GM12878 (cell line): Measurements from ENCODE around the gene MAP3K5. TPM values are rescaled to one million over a fixed set of nuclear protein-coding genes. Genes with fewer than 3 reads are reported as not detected.

Experiments
- ATAC-seq: fragments of 200-7000 bp; cut with Tn5 transposase; 3 replicates; pipeline ENCODE4 v1.9.1; 2020; ENCODE audit warnings: mild to moderate bottlenecking, moderate library complexity
- BruUV-seq: library from RNA; stranded (reverse); fragments of 400-500 nt; replicated peaks from 2 replicates; lab custom pipeline; 2021; lab: Mats Ljungman, UMichigan
- CTCF ChIA-PET: fragments of 300-600 bp; sonication (Branson Sonifier 250); formaldehyde crosslinking; extraction: SDS; loops from one replicate; lab custom pipeline; 2021; ENCODE audit warnings: inconsistent platforms; lab: Yijun Ruan, JAX
- POLR2A ChIA-PET: fragments of 350-600 bp; formaldehyde crosslinking; extraction: SDS; loops from one replicate; lab custom pipeline; 2021; ENCODE audit warnings: inconsistent platforms; lab: Charles Lee
- RAD21 ChIA-PET: fragments of 300-600 bp; sonication (Branson Sonifier 250); formaldehyde crosslinking; loops from one replicate; lab custom pipeline; 2023; ENCODE audit warnings: antibody characterized with exemption; ENCODE audit not compliant: unreplicated experiment; lab: Charles Lee
- SMC1A ChIA-PET: fragments of 300-600 bp; sonication (Branson Sonifier 250); formaldehyde crosslinking; loops from one replicate; lab custom pipeline; 2023; ENCODE audit not compliant: unreplicated experiment, uncharacterized antibody; lab: Charles Lee
- DNase-seq: peaks from one replicate; pipeline ENCODE4 v3.0.0-alpha.2; 2011; ENCODE audit warnings: low read depth, low spot score
- FAIRE-seq: peaks from 3 replicates; lab custom pipeline; 2011; peaks lifted over from hg19 to GRCh38; lab: Jason Lieb, UNC
- H2AFZ ChIP-seq: 2 replicates; pipeline ENCODE4 v1.6.0; 2011; ENCODE audit warnings: low read depth, low read length, control low read depth; ENCODE audit not compliant: control insufficient read depth
- H3K27ac ChIP-seq: 2 replicates; pipeline ENCODE4 v1.5.1; 2011; ENCODE audit warnings: control low read depth; ENCODE audit not compliant: control insufficient read depth, insufficient read depth
- H3K27me3 ChIP-seq, 2 experiments: replicated peaks in 1 of 2; 2 replicates each; pipeline versions ENCODE4 v1.6.0 to v1.6.1; 2011; ENCODE audit warnings: low read length in 1 of 2; ENCODE audit not compliant: control insufficient read depth in 2 of 2, insufficient read depth in 2 of 2
- H3K36me3 ChIP-seq, 2 experiments: 2 replicates each; pipeline ENCODE4 v1.5.1; 2011; ENCODE audit warnings: low read length in 1 of 2; ENCODE audit not compliant: control insufficient read depth in 2 of 2, insufficient read depth in 2 of 2
- H3K4me1 ChIP-seq: 2 replicates; pipeline ENCODE4 v1.6.1; 2011; ENCODE audit warnings: mild to moderate bottlenecking, low read length, moderate library complexity, mixed read lengths; ENCODE audit not compliant: control insufficient read depth, insufficient read depth
- H3K4me2 ChIP-seq: 2 replicates; pipeline ENCODE4 v1.6.0; 2011; ENCODE audit warnings: control low read depth; ENCODE audit not compliant: control insufficient read depth, insufficient read depth
- H3K4me3 ChIP-seq: fragments of 200-600 bp; sonication (generic); 2 replicates; pipeline ENCODE4 v1.5.1; 2016
- H3K79me2 ChIP-seq: 2 replicates; pipeline ENCODE4 v1.6.0; 2011; ENCODE audit warnings: low read length; ENCODE audit not compliant: control insufficient read depth, insufficient read depth
- H3K9ac ChIP-seq: 2 replicates; pipeline ENCODE4 v1.8.0; 2011; ENCODE audit warnings: low read length, control low read depth, mixed read lengths; ENCODE audit not compliant: control insufficient read depth, insufficient read depth
- H3K9me3 ChIP-seq: replicated peaks from 3 replicates; pipeline ENCODE4 v1.5.1; 2011; ENCODE audit warnings: mild to moderate bottlenecking, low read length; ENCODE audit not compliant: control insufficient read depth, insufficient read depth
- H4K20me1 ChIP-seq: 2 replicates; pipeline ENCODE4 v1.6.0; 2011; ENCODE audit not compliant: control insufficient read depth, insufficient read depth
- CREB1 ChIP-seq: IDR thresholded peaks from 2 replicates; pipeline ENCODE4 v1.6.1; 2012; ENCODE audit warnings: low read depth, mild to moderate bottlenecking, inconsistent platforms
- EED ChIP-seq: sonication (generic); IDR thresholded peaks from 2 replicates; pipeline ENCODE4 v1.6.1; 2016; ENCODE audit warnings: antibody characterized with exemption, low read depth
- ETV6 ChIP-seq, 2 experiments: fragments of 450-650 bp in 1 of 2; IDR thresholded peaks in 1 of 2; conservative IDR thresholded peaks in 1 of 2; 2 replicates each; pipeline ENCODE4 v1.6.1; 2014; ENCODE audit warnings: antibody characterized with exemption in 1 of 2, borderline replicate concordance in 1 of 2, low read depth in 1 of 2, mild to moderate bottlenecking in 1 of 2, moderate library complexity in 1 of 2
- IRF4 ChIP-seq: IDR thresholded peaks from 2 replicates; pipeline ENCODE4 v1.6.1; 2011; ENCODE audit warnings: low read depth, low read length
- NFYA ChIP-seq: IDR thresholded peaks from 2 replicates; pipeline ENCODE4 v1.6.1; 2011; ENCODE audit warnings: low read depth, mild to moderate bottlenecking, low read length, improper control_type of control experiment, borderline replicate concordance
- NFYB ChIP-seq: IDR thresholded peaks from 2 replicates; pipeline ENCODE4 v1.6.1; 2011; ENCODE audit warnings: low read depth, mild to moderate bottlenecking, low read length, improper control_type of control experiment, moderate library complexity; ENCODE audit not compliant: insufficient read depth
- RAD51 ChIP-seq: fragments of 450-650 bp; IDR thresholded peaks from 2 replicates; pipeline ENCODE4 v1.6.1; 2016; ENCODE audit warnings: moderate library complexity, mild to moderate bottlenecking, inconsistent platforms
- RBBP5 ChIP-seq: fragments of 200-600 bp; sonication (generic); conservative IDR thresholded peaks from 2 replicates; pipeline ENCODE4 v1.6.1; 2016
- SIN3A ChIP-seq: IDR thresholded peaks from 2 replicates; pipeline ENCODE4 v1.6.1; 2012; ENCODE audit warnings: low read depth, low read length, improper control_type of control experiment
- in situ Hi-C: fragments of 300-500 bp; cut with MboI; formaldehyde crosslinking; loops from 9 replicates; pipeline ENCODE4 v1.14.3; 2018; ENCODE audit warnings: mixed read lengths
- intact Hi-C: fragments of 100-400 bp; cut with micrococcal nuclease; formaldehyde crosslinking; loops from one replicate; pipeline ENCODE4 v1.14.2; 2022; ENCODE audit not compliant: unreplicated experiment
- polyA plus RNA-seq, 11 experiments: library from polyadenylated mRNA; depleted of rRNA in 4 of 11; unstranded in 6 of 11; stranded (reverse) in 5 of 11; fragments of >200 nt; fragmentation: Nextera tagmentation in 4 of 11; fragmentation: Illumina TruSeq in 1 of 11; extraction: Ambion mirVana in 4 of 11; extraction: Trizol in 1 of 11; gene quantifications; 1 replicate in 1 of 11; 2 replicates in 10 of 11; pipeline versions ENCODE4 v1.2.1 to v1.2.3, GENCODE V29; 2011 to 2016; ENCODE audit warnings: inconsistent platforms in 2 of 11, missing spikeins in 2 of 11, low read depth in 1 of 11
- total RNA-seq, 4 experiments: library from RNA; depleted of rRNA in 3 of 4; stranded (reverse); fragments of >200 nt in 3 of 4; fragmentation: Illumina TruSeq in 1 of 4; extraction: Trizol in 1 of 4; gene quantifications; 2 replicates each; pipeline versions ENCODE4 v1.2.1 to v1.2.3, GENCODE V29; 2013 to 2021
- TF ChIP-seq, protein P1 (sequence below): fragments of 450-650 bp; IDR thresholded peaks from 2 replicates; pipeline ENCODE4 v1.6.1; 2017; ENCODE audit warnings: mild to moderate bottlenecking, low read depth, inconsistent platforms; ENCODE audit not compliant: poor library complexity, severe bottlenecking
- TF ChIP-seq, protein P2 (sequence below): IDR thresholded peaks from 2 replicates; pipeline ENCODE4 v1.6.1; 2012; ENCODE audit warnings: low read depth, low read length, improper control_type of control experiment

Gene MAP3K5
- total and polyA plus RNA-seq, 10 of the 15 experiments (the other 5 are each of a cell fraction or from before 2014, with no cell fraction given) = 5.4 to 34.3 (median 26.4) TPM

DNA sequence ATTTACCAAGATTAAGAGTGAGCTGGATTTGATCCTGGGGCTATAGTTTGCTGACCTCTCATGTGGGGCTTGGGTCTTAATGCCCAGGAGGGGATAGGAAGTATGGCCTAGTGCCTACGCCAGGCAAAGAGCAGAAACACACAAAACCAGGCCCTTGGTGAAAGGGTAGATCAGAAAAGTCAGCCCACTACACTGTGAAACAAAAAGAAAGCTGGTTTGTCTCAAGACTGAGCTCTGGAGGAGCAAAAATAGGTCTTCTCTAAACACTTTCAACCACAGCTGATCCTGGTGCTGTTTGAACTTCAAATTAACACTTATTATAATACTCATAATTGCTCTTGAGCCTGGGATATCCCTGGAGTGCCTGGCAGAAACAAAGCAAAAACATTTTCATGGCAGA lies 167.0 kb downstream of the MAP3K5 start (continued):
- TF ChIP-seq, protein P1, sequence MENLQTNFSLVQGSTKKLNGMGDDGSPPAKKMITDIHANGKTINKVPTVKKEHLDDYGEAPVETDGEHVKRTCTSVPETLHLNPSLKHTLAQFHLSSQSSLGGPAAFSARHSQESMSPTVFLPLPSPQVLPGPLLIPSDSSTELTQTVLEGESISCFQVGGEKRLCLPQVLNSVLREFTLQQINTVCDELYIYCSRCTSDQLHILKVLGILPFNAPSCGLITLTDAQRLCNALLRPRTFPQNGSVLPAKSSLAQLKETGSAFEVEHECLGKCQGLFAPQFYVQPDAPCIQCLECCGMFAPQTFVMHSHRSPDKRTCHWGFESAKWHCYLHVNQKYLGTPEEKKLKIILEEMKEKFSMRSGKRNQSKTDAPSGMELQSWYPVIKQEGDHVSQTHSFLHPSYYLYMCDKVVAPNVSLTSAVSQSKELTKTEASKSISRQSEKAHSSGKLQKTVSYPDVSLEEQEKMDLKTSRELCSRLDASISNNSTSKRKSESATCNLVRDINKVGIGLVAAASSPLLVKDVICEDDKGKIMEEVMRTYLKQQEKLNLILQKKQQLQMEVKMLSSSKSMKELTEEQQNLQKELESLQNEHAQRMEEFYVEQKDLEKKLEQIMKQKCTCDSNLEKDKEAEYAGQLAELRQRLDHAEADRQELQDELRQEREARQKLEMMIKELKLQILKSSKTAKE = no peak

DNA sequence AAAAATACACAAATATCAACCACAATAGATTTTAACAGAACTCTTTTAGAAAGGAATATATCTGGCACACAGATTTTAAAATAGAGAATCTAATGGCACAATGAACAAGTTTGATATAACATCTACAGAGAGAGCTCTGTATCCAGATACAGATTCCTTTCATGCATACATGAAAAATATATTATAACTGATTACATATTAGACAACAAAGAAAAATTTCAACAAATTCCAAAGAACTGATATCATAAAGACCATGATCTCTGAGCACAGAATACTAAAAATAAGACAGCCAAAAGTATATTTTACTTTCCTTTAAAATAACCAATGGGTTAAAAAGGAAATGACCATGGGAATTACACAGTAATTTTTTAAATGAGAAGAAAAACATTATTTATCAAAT lies 167.9 kb downstream of the MAP3K5 start:
- Histone ChIP-seq H4K20me1 (no peaks in the 10 kb centered on the region), H3K4me3 (no peak overlapping the region), H3K9ac (no peak overlapping the region), H3K36me3 (peaks cover 5 to 26% of the 10 kb centered on the region in 2 experiments), H3K4me1 (no peaks in the 10 kb centered on the region), H3K4me2 (no peak overlapping the region), H3K9me3 (no peaks in the 10 kb centered on the region), H2AFZ (no peak overlapping the region), H3K79me2 (no peaks in the 10 kb centered on the region), H3K27me3 (no peaks in the 10 kb centered on the region), H3K27ac (no peak overlapping the region)
- ATAC-seq (no peak), FAIRE-seq (no peak), DNase-seq (no peak)
- ChIA-PET RAD21 (no interaction called here), SMC1A (no interaction called here), POLR2A (interaction anchor here (1.4 kb wide), 1 partner anchor 14 kb away, joined by 3 read pairs; no protein-coding TSS in a partner anchor), CTCF (interaction anchor here (1.1 to 2.4 kb wide), 2 partner anchors 20 to 41 kb away, joined by 3 to 9 read pairs; no protein-coding TSS in a partner anchor)
- in situ Hi-C loops = no loop called here
- TF ChIP-seq EED (no peak), RAD51 (no peak), SIN3A (no peak), NFYA (no peak), RBBP5 (no peak), ETV6 (conservative IDR thresholded peaks at IDR 0.05 in 1 of 2, IDR thresholded peaks at IDR 0.05 in 1 of 2; ENCODE audit: borderline replicate concordance in 1 of 2, low read depth in 1 of 2) (no peak), IRF4 (no peak), CREB1 (no peak), NFYB (no peak)
- TF ChIP-seq, protein P1 = no peak
- TF ChIP-seq, protein P2, sequence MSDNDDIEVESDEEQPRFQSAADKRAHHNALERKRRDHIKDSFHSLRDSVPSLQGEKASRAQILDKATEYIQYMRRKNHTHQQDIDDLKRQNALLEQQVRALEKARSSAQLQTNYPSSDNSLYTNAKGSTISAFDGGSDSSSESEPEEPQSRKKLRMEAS = no peak
- intact Hi-C loops = no loop called here
- BruUV-seq = no TSS peak
